ENCODE measurements around the gene FOXC1. TPM values are rescaled to one million over a fixed set of nuclear protein-coding genes. Genes with fewer than 3 reads are reported as not detected.

FOXC1 gene
- polyA plus RNA-seq, 1 experiment = 7.8 TPM

DNA sequence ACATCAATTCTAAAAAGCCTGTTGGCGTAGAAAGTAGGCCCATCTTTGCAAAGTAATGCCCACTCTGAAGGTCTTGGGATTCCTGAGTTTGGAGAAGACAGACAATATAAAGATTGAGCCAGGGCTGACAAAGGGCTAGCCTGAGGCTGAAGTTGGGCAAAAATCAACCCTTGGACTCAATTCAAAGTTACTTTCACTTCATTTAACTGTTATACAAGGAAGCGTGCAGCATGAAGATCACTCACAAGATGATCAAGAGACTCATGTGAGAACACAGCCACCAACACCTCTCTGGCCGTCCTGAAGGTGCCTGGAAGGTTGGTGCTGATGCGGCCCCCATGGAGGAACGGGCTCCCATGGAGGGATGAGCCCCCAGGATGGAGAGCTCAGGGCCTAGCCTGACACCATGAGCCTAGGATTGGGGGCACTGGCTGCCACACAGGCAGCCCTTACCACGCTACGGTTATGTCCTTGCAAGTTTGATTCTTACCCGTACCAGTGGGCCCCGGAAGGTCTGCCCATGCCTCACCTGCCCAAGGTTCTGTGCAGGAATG, 26.6 kb downstream of the FOXC1 start:
- Histone ChIP-seq H3K36me3 (ENCODE audit: control insufficient read depth, insufficient read depth, low read length) (no peaks in the 10 kb centered on the region), H3K4me3 (ENCODE audit: low read depth, low read length) (no peak overlapping the region), H3K27me3 (ENCODE audit: control insufficient read depth, insufficient read depth, low read length) (no peaks in the 10 kb centered on the region)
- TF ChIP-seq, protein P1, sequence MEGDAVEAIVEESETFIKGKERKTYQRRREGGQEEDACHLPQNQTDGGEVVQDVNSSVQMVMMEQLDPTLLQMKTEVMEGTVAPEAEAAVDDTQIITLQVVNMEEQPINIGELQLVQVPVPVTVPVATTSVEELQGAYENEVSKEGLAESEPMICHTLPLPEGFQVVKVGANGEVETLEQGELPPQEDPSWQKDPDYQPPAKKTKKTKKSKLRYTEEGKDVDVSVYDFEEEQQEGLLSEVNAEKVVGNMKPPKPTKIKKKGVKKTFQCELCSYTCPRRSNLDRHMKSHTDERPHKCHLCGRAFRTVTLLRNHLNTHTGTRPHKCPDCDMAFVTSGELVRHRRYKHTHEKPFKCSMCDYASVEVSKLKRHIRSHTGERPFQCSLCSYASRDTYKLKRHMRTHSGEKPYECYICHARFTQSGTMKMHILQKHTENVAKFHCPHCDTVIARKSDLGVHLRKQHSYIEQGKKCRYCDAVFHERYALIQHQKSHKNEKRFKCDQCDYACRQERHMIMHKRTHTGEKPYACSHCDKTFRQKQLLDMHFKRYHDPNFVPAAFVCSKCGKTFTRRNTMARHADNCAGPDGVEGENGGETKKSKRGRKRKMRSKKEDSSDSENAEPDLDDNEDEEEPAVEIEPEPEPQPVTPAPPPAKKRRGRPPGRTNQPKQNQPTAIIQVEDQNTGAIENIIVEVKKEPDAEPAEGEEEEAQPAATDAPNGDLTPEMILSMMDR (IDR thresholded peaks at IDR 0.05; ENCODE audit: insufficient read depth, low read depth, low read length) = no peak
- DNase-seq (ENCODE audit: low read depth) = no peak
- ChIA-PET POLR2A (no interaction called here), CTCF (no interaction called here)

DNA sequence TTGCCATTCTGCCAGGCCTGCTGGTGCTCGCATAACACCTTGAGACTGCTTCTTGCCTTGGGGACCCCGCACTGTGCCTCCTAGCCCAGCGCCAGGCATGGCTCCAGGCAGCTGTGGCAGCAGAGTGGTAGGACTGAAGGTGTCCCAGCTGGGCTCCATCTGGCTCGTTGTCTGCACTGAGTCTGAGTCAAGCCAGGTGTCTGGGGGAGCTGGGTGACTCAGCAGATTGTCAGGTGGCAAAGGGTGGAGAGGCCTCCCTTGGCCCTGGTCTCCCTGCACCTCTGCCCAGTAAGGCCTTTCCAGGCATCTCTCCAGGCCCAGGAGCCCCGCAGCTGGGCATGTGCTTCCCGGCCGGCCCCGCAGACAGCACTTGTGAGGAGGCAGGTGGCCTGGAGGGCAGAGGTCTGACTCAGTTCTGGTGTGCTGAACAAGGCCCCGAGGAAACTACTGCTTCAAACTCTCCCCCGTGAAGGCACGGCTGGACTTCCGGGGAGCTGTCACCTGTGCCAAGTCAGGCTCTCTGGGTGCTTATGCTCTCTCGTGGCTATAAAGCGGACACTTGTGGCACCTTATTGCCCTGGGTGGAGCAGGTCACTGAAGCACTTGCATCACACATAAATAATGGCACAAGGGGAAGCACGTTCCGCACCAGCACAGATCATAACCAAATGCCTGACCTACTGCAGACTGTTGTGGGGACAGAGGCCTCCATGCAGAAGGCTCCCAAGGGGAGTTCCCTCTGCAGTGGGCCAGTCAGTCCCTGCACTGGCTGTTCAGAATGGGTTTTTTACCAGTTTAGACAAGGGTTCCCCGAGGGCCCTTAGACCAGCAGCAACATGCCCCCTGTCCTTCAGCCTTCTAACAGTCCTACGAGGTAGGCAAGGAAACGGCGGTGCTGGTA, 27.5 kb downstream of the FOXC1 start:
- TF ChIP-seq, protein P1 (IDR thresholded peaks at IDR 0.05; ENCODE audit: insufficient read depth, low read depth, low read length) = no peak
- POLR2A ChIA-PET = no interaction called here
- Histone ChIP-seq H3K27me3 (ENCODE audit: control insufficient read depth, insufficient read depth, low read length) (no peaks in the 10 kb centered on the region), H3K4me3 (ENCODE audit: low read depth, low read length) (no peak overlapping the region), H3K36me3 (ENCODE audit: control insufficient read depth, insufficient read depth, low read length) (no peaks in the 10 kb centered on the region)
- CTCF ChIA-PET = no interaction called here
- DNase-seq (ENCODE audit: low read depth) = no peak

DNA sequence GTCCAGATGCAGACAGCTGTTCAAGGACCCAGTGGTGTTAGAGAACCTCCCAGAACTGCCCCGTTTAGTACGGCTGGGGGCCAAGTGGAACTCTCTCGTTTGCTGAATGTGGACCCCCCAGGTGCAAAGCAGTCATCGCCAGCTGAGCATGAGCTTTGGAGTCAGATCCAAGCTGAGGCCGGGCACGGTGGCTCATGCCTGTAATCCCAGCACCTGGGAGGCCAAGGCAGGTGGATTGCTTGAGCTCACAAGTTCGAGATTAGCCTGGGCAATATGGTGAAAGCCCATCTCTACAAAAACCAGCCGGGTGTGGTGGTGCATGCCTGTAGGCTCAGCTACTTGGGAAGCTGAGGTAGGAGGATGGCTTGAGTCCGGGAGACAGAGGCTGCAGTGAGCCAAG, 29.7 kb downstream of the FOXC1 start:
- TF ChIP-seq, protein P1 (IDR thresholded peaks at IDR 0.05; ENCODE audit: insufficient read depth, low read depth, low read length) = no peak
- ChIA-PET CTCF (interaction anchor here (1.1 kb wide), 1 partner anchor 16 kb away, joined by 4 read pairs; no protein-coding TSS in a partner anchor), POLR2A (no interaction called here)
- Histone ChIP-seq H3K4me3 (ENCODE audit: low read depth, low read length) (no peak overlapping the region), H3K36me3 (ENCODE audit: control insufficient read depth, insufficient read depth, low read length) (no peaks in the 10 kb centered on the region), H3K27me3 (ENCODE audit: control insufficient read depth, insufficient read depth, low read length) (no peaks in the 10 kb centered on the region)
- no peak for DNase-seq (ENCODE audit: low read depth)

DNA sequence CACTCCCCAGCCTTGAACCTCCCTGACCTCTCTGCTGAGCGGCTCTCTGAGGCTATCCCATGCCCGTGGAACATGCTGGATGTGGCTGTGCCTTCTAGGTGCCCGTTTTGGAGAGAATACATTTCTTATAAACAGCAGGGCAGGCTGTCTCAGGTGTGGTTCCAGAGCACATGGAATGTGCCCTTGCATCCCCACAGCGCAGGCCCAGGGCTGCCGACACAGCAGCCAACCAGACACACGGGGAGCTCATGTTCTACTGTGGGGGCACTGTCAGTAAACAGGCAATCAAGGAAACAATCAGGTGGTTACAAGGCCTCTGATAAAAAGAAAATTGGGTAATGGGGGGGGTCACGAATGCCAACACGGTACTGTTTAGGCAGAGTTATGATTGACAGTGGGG, 30.8 kb downstream of the FOXC1 start:
- Histone ChIP-seq H3K4me3 (ENCODE audit: low read depth, low read length) (no peak overlapping the region), H3K36me3 (ENCODE audit: control insufficient read depth, insufficient read depth, low read length) (no peaks in the 10 kb centered on the region), H3K27me3 (ENCODE audit: control insufficient read depth, insufficient read depth, low read length) (no peaks in the 10 kb centered on the region)
- ChIA-PET POLR2A (no interaction called here), CTCF (no interaction called here)
- TF ChIP-seq, protein P1 (IDR thresholded peaks at IDR 0.05; ENCODE audit: insufficient read depth, low read depth, low read length) = no peak
- DNase-seq (ENCODE audit: low read depth) = no peak

DNA sequence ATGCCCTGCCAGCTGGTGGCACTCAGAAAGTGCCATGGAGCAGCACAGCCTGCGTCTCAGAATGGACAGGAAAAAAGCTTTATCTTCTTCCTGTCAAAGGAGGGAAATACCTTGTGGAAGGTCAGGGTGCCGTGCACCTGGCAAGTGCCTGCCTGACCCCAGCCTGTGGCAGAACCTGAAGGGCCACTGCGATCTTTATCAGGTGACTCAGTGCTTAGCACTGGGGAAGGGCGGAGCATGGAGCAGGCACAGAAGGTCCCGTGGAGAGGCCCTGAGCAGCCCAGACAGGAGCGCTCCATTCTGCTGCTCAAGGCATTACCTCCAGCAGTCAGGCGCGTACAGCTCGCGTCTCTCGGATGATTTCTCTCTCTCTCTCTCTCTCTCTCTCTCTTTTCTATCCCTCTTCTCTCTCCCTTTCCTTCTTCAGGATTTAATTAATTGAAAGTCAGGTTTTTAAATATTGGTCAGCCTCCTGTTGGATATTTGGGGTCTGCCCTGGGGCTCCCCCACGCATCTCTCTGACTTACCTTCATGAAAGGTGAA, 31.7 kb downstream of the FOXC1 start:
- no peaks in the 10 kb centered on the region for H3K27me3 ChIP-seq (ENCODE audit: control insufficient read depth, insufficient read depth, low read length)
- TF ChIP-seq, protein P1 (IDR thresholded peaks at IDR 0.05; ENCODE audit: insufficient read depth, low read depth, low read length) = no peak
- H3K4me3 ChIP-seq (ENCODE audit: low read depth, low read length) = no peak overlapping the region
- DNase-seq (ENCODE audit: low read depth) = no peak
- H3K36me3 ChIP-seq (ENCODE audit: control insufficient read depth, insufficient read depth, low read length) = no peaks in the 10 kb centered on the region
- CTCF ChIA-PET = no interaction called here
- POLR2A ChIA-PET = no interaction called here
